SJCRH30 (cell line): Measurements from ENCODE around the gene MASP2. TPM values are rescaled to one million over a fixed set of nuclear protein-coding genes. Genes with fewer than 3 reads are reported as not detected.
"Not testable (repeated sequence)": the region's sequence is repeated elsewhere in the genome, so short reads cannot be mapped to it uniquely, and the experiment has no call there.

Experiments used
- DNase-seq, 2 experiments: peaks; one replicate each; pipeline ENCODE4 v3.0.0-alpha.2; 2015 to 2020
- H3K27ac ChIP-seq: fragments of 250-450 bp; sonication (Bioruptor Pico); 2 replicates; pipeline ENCODE4 v1.5.1; 2020; ENCODE audit warnings: mild to moderate bottlenecking, moderate library complexity
- H3K27me3 ChIP-seq: fragments of 250-450 bp; sonication (Bioruptor Pico); 2 replicates; pipeline ENCODE4 v1.5.1; 2020; ENCODE audit warnings: mild to moderate bottlenecking, moderate library complexity
- H3K36me3 ChIP-seq: fragments of 250-450 bp; sonication (Bioruptor Pico); 2 replicates; pipeline ENCODE4 v1.5.1; 2020; ENCODE audit warnings: mild to moderate bottlenecking, moderate library complexity
- H3K4me1 ChIP-seq: fragments of 250-450 bp; sonication (Bioruptor Pico); 2 replicates; pipeline ENCODE4 v1.5.1; 2020; ENCODE audit warnings: mild to moderate bottlenecking, moderate library complexity
- H3K4me3 ChIP-seq: fragments of 250-450 bp; sonication (Bioruptor Pico); 2 replicates; pipeline ENCODE4 v1.5.1; 2020; ENCODE audit warnings: mild to moderate bottlenecking, moderate library complexity
- H3K9me3 ChIP-seq: fragments of 250-450 bp; sonication (Bioruptor Pico); replicated peaks from 2 replicates; pipeline ENCODE4 v1.5.1; 2020; ENCODE audit warnings: mild to moderate bottlenecking, moderate library complexity
- total RNA-seq: library from RNA; depleted of rRNA; stranded (reverse); fragments of >200 nt; shearing (Covaris generic); gene quantifications from 2 replicates; pipeline ENCODE4 v1.2.3, GENCODE V29; 2014

Gene MASP2
- total RNA-seq, 1 experiment from 2014 or later = 0.08 TPM

DNA sequence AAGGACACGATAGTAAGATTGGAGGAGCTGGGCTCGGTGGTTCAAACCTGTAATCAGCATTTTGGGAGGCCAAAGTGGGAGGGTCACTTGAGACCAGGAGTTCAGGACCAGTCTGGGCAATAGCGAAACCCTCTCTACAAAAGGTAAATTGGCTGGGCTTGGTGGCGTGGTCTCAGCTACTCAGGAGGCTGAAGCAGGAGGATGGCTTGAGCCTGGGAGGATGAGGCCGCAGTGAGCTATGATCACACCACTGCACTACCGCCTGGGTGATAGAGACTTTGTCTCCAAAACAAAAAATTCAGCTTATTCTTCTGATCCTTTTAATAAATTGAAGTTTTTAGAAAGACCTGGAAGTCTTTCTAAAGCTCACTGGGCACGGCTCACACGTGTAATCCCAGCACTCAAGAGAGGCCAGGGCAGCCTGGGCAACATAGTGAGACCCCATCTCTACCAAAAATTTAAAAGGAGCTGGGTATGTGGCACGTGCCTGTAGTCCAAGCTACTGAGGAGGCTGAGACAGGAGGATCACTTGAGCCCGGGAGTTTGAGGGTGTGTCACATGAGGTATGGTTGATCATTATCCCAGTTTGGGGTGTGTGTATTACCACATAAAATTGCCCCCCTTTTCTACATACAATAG is 15.3 kb downstream of the MASP2 start:
- Histone ChIP-seq H3K27ac (no peak overlapping the region), H3K4me3 (no peak overlapping the region), H3K27me3 (no peaks in the 10 kb centered on the region), H3K9me3 (no peaks in the 10 kb centered on the region), H3K36me3 (peaks cover 14% of the 10 kb centered on the region), H3K4me1 (peaks cover 5% of the 10 kb centered on the region)
- no peak for DNase-seq

DNA sequence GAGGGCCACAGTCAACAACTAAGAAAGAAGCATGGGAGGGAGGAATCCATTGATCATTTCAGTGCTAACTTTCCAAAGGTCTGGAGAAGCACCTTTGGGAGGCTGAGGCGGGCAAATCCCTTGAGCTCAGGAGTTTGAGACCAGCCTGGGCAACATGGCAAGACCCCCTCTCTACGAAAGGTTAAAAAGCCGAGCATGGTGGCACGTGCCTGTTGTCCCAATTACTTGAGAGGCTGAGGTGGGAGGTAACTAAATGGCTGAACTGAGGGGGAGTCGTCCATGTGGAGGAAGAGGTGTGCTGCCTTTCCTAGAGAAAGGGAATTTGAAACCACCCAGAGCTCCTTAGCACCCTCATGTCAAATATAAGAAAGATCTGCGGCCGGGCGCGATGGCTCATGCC is 16.2 kb downstream of the MASP2 start:
- Histone ChIP-seq H3K27me3 (no peaks in the 10 kb centered on the region), H3K4me1 (peaks cover 13% of the 10 kb centered on the region), H3K36me3 (peaks cover 22% of the 10 kb centered on the region), H3K4me3 (no peak overlapping the region), H3K9me3 (no peaks in the 10 kb centered on the region), H3K27ac (no peak overlapping the region)
- DNase-seq = no peak

GRCh38 chr1:11028018-11028417 is 19.0 kb downstream of the MASP2 start:
- no peaks in the 10 kb centered on the region for H3K27me3 ChIP-seq
- H3K27ac ChIP-seq = no peak overlapping the region
- peaks cover 48% of the 10 kb centered on the region for H3K36me3 ChIP-seq
- no peaks in the 10 kb centered on the region for H3K9me3 ChIP-seq
- peaks cover 19% of the 10 kb centered on the region for H3K4me1 ChIP-seq
- H3K4me3 ChIP-seq = no peak overlapping the region
- DNase-seq = no peak

GRCh38 chr1:11027316-11027715 is 19.7 kb downstream of the MASP2 start:
- Histone ChIP-seq H3K36me3 (peaks cover 55% of the 10 kb centered on the region), H3K27ac (peak overlapping the region; percentile 29)
- peak; percentile 36 to 68 for DNase-seq

GRCh38 chr1:11026903-11027302 is 20.1 kb downstream of the MASP2 start:
- H3K4me1 ChIP-seq = peaks cover 19% of the 10 kb centered on the region
- peaks cover 59% of the 10 kb centered on the region for H3K36me3 ChIP-seq
- peak in 1 of 2 experiments; percentile 34 for DNase-seq
- no peak overlapping the region for H3K4me3 ChIP-seq
- no peaks in the 10 kb centered on the region for H3K9me3 ChIP-seq
- peak overlapping the region; percentile 29 for H3K27ac ChIP-seq
- H3K27me3 ChIP-seq = no peaks in the 10 kb centered on the region

More at GRCh38 chr1:11027316-11027715, 19.7 kb downstream of the MASP2 start:
- Histone ChIP-seq H3K27me3 (no peaks in the 10 kb centered on the region), H3K4me1 (peaks cover 19% of the 10 kb centered on the region), H3K4me3 (no peak overlapping the region), H3K9me3 (no peaks in the 10 kb centered on the region)

- peaks cover 68% of the 10 kb centered on the region for H3K36me3 ChIP-seq
- no peak overlapping the region for H3K27ac ChIP-seq
- no peak overlapping the region for H3K4me3 ChIP-seq
- no peak for DNase-seq
- no peaks in the 10 kb centered on the region for H3K27me3 ChIP-seq
- peaks cover 19% of the 10 kb centered on the region for H3K4me1 ChIP-seq
- H3K9me3 ChIP-seq = no peaks in the 10 kb centered on the region
Measured at GRCh38 chr1:11026052-11026451, 21.0 kb downstream of the MASP2 start.

GRCh38 chr1:11025618-11026017 is 21.4 kb downstream of the MASP2 start:
- no peak overlapping the region for H3K4me3 ChIP-seq
- no peaks in the 10 kb centered on the region for H3K9me3 ChIP-seq
- no peaks in the 10 kb centered on the region for H3K27me3 ChIP-seq
- peaks cover 72% of the 10 kb centered on the region for H3K36me3 ChIP-seq
- H3K4me1 ChIP-seq = peaks cover 19% of the 10 kb centered on the region
- no peak for DNase-seq
- H3K27ac ChIP-seq = no peak overlapping the region

GRCh38 chr1:11024874-11025203 is 22.2 kb downstream of the MASP2 start:
- Histone ChIP-seq H3K36me3 (peaks cover 73% of the 10 kb centered on the region), H3K4me1 (peaks cover 19% of the 10 kb centered on the region), H3K27ac (no peak overlapping the region), H3K9me3 (no peaks in the 10 kb centered on the region), H3K4me3 (no peak overlapping the region), H3K27me3 (no peaks in the 10 kb centered on the region)
- no peak for DNase-seq

GRCh38 chr1:11024154-11024873 is 22.7 kb downstream of the MASP2 start:
- Histone ChIP-seq H3K4me3 (no peak overlapping the region), H3K36me3 (peaks cover 77% of the 10 kb centered on the region), H3K4me1 (peaks cover 19% of the 10 kb centered on the region), H3K27me3 (no peaks in the 10 kb centered on the region), H3K27ac (no peak overlapping the region), H3K9me3 (no peaks in the 10 kb centered on the region)
- no peak for DNase-seq

DNA sequence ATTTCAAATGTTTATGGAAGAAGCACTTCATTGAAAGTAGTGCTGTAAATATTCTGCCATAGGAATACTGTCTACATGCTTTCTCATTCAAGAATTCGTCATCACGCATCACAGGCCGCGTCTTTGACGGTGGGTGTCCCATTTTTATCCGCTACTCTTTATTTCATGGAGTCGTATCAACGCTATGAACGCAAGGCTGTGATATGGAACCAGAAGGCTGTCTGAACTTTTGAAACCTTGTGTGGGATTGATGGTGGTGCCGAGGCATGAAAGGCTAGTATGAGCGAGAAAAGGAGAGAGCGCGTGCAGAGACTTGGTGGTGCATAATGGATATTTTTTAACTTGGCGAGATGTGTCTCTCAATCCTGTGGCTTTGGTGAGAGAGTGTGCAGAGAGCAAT is 23.8 kb downstream of the MASP2 start:
- H3K4me1 ChIP-seq = peaks cover 19% of the 10 kb centered on the region
- H3K27me3 ChIP-seq = no peaks in the 10 kb centered on the region
- H3K36me3 ChIP-seq = peaks cover 86% of the 10 kb centered on the region
- H3K27ac ChIP-seq = no peak overlapping the region
- H3K4me3 ChIP-seq = no peak overlapping the region
- no peaks in the 10 kb centered on the region for H3K9me3 ChIP-seq
- no peak for DNase-seq

GRCh38 chr1:11019971-11020370 is 27.1 kb downstream of the MASP2 start:
- Histone ChIP-seq H3K4me1 (no peaks in the 10 kb centered on the region), H3K4me3 (no peak overlapping the region), H3K27ac (no peak overlapping the region), H3K9me3 (no peaks in the 10 kb centered on the region), H3K36me3 (peaks cover 98% of the 10 kb centered on the region), H3K27me3 (no peaks in the 10 kb centered on the region)
- no peak for DNase-seq

DNA sequence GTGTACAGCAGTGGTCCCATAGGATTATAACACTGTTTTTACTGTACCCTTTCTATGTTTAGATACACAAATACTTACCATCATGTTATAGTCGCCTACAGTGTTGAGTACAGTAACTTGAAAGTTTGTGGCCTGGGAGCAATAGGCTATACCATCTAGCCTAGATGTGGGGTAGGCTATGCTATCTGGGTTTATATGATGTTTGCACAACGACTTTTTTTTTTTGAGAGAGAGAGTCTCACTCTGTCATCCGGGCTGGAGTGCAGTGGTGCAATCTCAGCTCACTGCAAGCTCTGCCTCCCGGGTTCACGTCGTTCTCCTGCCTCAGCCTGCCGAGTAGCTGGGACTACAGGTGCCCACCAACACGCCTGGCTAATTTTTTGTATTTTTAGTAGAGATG is 27.7 kb downstream of the MASP2 start:
- H3K9me3 ChIP-seq, H3K4me3 ChIP-seq, H3K27me3 ChIP-seq, H3K4me1 ChIP-seq, H3K27ac ChIP-seq, DNase-seq: not testable (repeated sequence)
- H3K36me3 ChIP-seq = peaks cover 98% of the 10 kb centered on the region

- DNase-seq = no peak
- Histone ChIP-seq H3K9me3 (no peaks in the 10 kb centered on the region), H3K27me3 (no peaks in the 10 kb centered on the region), H3K4me1 (peaks cover 12% of the 10 kb centered on the region), H3K36me3 (peaks cover 49% of the 10 kb centered on the region), H3K4me3 (peak overlapping the region; percentile 98), H3K27ac (peak overlapping the region; percentile 100)
Measured at GRCh38 chr1:11013160-11013531, 33.9 kb downstream of the MASP2 start.

DNA sequence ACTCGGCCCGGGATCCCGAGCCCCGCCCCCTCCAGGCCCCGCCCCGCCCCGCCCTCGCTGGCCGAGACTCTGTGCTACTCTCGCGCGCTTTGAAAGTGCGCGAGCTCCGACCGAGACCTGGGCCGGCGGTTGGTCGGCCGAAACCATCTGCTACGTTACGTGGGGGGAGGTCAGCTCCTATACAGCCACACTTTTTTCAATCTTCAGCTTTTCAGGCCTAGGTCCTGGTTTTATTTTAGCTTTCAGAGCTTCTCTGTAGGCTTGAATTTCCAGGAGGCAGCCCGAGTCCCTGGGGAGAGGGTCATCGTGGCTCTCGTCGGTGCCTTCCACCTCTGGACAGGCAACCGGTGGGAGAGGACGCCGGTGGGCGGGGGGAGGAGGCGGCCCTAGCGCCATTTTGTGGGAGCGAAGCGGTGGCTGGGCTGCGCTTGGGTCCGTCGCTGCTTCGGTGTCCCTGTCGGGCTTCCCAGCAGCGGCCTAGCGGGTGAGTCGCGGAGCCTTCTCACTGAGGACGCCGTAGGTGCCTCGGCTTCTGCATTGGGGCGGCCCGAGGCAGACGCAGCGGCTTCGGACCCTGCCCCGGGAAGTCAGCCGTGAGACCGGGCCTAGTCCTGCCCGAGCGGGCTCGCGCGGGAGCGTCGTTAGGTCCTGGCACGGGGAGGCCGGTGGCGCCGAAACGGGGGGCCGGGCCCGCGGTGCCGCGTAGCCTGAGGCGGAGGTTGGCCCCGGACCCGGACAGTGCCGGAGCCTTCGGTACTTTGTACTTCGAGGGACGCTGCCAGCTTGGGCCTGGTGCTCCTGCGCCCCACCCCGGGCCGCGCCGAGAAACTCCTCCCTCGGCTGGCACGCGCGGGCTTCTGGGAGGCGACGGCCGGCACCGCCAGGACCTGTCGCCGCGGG is 34.5 kb downstream of the MASP2 start, which contains the start of gene TARDBP:
TARDBP (plus strand) TSS at position 395 of the 900 bp plus-strand sequence. CDS start 1,074 bp downstream, outside the sequence.
- DNase-seq = peak; percentile 93 to 95
- peak within 1 kb of the TSS; percentile 100 for H3K27ac ChIP-seq
- no peaks in the 10 kb centered on the region for H3K9me3 ChIP-seq
- H3K4me1 ChIP-seq = peaks cover 12% of the 10 kb centered on the region
- H3K27me3 ChIP-seq = no peaks in the 10 kb centered on the region
- H3K4me3 ChIP-seq = peak within 1 kb of the TSS; percentile 98
- H3K36me3 ChIP-seq = peaks cover 42% of the 10 kb centered on the region

- no peak overlapping the region for H3K4me3 ChIP-seq
- H3K27ac ChIP-seq = no peak overlapping the region
- H3K4me1 ChIP-seq = no peaks in the 10 kb centered on the region
- DNase-seq = no peak
- H3K9me3 ChIP-seq = no peaks in the 10 kb centered on the region; the same call in 1 of the 2 replicates
- H3K27me3 ChIP-seq = no peaks in the 10 kb centered on the region
- H3K36me3 ChIP-seq = no peaks in the 10 kb centered on the region
Measured at GRCh38 chr1:11000526-11000925, 46.5 kb downstream of the MASP2 start.
